DMS79 treated with DMSO at 0.1 percent for 48 hours (cell line): ENCODE measurements around the gene TRIM69.
"Not testable (repeated sequence)": the region's sequence is repeated elsewhere in the genome, so short reads cannot be mapped to it uniquely, and the experiment has no call there.

Experiments used
- DNase-seq: peaks from one replicate; lab custom pipeline; 2025; lab: John Stamatoyannopoulos, UW

TRIM69 gene

DNA sequence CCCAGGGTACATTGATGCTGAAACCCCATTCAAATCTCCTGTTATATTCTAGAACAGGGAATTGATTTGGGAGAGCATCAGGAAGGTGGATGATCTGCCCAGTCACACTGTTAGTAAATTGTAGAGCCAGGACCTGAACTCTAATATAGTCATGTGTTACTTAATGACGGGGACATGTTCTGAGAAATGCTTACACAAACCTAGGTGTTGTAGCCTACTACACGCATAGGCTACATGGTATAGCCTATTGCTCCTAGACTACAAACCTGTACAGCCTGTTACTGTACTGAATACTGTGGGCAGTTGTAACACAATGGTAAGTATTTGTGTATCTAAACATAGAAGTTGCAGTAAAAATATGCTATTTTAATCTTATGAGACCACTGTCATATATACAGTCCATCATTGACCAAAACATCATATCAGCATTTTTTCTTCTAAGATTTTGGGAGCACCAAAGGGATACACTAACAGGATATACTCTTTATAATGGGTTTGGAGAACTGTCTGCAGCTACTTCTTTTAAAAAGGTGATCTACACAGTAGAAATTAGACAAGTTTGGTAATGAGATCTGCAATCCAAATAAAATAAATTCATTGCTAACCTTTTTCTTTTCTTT, 19.2 kb upstream of the TRIM69 start:
- DNase-seq = no peak

DNA sequence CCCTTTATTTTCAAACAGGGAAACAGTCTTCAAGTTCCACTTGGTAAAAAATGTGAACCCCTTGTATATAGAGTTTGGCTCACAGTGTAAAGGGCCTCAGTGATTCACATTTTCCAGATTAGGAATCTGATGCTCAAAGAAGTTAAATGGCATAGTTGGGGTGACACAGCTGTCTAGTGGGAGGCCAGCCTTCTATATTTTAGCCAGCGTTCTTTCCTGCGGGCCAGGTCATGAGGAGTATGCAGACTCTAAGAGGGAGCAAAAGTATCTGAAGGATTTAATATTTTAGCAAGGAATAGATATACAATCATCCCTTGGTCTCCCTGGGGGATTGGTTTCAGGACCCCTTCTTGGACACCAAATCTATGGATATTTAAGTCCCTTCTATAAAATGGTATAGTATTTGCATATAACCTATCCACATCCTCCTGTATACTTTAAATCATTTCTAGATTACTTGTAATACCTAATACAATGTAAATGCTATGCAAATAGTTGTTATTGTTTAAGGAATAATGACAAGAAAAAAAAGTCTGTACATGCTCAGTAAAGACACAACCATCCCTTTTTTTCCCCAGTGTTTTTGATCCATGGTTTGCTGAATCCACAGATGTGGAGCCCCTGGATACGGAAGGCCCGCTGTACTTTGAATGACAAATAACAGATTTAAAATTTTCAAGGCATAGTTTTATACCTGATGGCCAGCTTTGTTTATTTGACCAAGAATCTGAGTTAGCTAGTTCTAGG, 18.0 kb upstream of the TRIM69 start:
- no peak for DNase-seq

DNA sequence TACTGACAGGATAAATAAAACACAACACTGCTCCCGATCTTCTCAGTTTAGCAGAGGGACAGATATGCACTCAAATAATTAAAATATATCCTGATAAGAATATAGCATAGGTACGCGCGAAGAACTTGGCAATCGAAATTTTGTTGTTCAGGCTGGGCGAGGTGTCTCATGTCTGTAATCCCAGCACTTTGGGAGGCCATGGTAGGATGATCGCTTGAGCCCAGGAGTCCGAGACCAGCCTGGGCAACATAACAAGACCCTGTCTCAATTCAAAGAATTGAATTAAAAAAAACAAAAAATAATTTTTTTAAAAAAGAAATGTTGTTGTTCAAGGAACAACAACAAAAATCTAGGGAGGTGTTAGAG, 17.4 kb upstream of the TRIM69 start:
- DNase-seq = no peak

DNA sequence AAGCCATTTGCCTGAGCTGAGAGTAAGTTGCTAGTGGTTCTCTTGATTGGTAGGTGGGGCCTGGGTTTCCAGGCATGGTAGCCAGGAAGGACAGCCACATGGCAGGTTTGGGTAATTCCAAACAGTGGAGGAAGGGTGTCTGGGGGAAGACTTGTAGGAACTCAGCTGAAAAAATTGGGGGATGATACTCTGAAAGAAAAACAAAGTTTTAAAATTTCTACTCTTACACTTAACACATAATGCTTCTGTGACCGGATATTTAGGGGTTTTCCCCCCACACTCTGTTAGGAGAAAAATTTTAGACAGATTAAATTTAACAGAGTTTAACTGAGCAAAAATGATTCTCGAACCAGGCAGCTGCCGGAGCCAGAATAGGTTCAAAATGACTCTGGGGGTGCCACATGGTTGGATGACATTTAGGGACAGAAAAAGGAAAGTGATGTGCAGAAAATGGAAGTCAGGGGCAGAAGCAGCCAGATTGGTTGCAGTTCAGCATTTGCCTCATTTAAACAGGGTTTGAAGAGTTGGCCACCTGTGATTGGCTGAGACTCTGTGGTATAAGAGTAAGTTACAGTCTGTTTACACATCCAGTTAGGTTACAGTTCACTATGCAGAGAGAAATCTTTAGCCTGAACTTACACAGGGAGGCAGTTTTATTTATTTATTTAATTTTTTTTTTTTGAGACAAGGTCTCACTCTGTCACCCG, 16.9 kb upstream of the TRIM69 start:
- DNase-seq = no peak

DNA sequence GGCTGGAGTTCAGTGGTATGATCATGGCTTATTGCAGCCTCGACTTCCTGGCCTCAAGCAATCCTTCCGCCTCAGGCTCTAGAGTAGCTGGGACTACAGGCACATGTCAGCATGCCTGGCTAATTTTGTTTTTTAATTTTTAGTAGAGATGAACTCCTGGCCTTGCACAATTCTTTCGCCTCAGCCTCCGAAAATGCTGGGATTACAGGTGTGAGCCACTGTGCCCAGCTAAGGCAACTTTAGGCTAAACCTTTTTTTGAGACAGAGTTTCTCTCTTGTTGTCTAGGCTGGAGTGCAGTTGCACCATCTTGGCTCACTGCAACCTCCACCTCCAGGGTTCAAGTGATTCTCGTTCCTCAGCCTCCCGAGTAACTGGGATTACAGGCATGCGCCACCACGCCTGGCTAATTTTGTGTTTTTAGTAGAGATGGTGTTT, 16.3 kb upstream of the TRIM69 start:
- DNase-seq = not testable (repeated sequence)

DNA sequence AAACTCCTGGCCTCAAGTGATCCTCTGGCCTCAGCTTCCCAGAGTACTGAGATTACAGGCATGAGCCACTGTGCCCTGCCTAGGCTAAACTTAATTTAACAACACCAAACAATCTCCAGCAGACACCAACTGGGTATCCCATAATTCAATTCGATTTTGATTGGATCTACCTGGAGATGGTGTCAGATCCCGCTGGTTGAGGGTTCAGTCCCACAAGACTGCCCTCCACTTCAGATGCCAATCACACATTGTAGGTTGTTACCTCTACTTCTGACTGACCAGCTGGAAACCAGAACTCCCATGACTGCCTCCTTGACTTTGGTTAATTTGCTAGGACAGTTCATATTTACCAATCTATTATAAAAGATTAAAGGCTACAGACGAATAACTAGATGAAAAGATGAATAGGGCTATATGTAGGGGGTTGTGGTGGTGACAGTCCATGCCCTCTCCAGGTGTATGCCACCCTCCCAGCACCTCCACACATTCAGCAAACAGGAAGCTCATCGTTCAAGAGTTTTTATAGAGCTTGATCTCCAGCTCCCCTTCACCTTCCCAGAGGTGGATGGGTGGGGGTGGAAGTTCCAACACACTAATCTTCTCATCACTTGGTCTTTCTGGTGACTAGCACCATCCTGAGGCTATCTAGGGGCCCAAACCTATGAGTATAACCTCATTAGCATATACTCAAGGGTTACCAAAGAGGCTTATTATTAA, 15.7 kb upstream of the TRIM69 start:
- DNase-seq = no peak

DNA sequence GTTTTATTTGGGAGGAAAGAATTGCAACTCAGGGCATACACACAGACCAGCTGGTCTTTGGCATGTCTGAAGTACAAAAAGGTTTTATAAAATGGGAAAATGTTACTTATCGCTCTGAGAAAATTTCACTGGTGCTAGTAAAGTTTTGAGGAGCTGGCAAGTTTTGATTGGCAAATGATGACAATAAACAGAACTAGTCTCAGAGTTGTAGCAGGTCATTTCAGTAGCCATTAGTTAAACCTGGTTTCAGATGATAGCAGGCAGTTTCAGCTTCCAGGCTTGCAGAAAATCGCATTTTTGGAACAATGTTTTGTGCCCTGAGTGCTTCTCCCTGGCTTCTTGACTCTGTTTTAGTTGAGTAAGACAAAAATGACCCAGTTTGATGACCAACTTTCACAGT, 14.3 kb upstream of the TRIM69 start:
- no peak for DNase-seq

DNA sequence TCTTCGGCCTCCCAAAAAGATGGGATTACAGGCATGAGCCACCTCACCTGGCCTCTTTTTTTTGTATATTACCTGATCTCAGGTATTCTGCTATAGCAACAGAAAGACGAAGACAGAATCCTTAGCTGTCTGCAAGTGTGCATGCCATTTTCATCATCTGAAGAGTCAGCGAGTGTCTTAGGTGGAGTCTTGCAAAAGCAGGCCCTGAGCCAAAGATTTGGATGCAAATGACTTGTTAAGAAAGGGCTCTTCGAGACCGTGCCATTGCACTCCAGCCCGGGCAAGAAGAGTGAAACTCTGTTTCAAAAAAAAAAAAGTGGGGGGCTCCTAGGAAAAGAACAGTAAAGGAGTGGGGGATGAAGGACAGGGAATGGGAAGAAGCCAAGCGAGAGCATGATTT, 10.2 kb upstream of the TRIM69 start:
- no peak for DNase-seq

DNA sequence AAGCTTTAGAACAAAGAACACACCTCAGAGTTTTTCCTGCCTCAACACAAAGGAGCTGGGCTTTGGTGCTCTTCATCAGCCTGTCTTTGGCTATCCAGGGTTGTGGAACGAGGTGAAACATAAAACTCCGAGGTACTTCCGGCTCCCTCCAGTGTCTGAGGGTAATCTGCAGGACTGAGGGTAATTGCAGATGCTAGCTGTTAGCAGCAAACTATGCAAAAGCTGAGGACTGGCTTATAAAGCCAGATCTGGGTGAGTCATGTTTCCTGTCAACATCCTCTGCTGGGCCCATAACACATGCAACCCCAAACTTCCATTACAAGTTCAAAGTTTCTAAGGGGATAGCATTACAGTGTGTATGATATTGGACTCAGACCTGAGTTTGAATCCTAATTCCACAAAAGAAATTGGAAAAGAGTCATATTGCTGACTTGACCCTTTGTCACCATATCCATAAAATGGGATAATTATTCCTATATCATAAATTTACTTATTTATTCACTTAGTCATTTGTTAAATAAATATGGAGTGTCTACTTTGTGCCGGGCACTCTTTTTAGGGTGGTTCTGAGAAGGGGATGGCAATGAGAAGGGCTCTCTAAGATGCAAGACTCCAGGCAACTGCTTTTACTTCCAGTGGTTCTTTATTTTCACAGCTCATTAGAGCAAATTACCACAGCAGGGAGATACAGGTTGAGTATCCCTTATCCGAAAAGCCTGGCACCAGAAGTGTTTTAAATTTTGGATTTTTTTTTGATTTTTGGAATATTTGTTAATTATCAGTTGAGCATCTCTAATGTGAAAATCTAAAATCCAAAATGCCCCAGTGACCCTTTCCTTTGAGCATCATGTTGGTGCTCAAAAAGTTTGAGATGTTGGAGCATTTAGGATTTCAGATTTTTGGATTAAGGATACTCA, 9.5 kb upstream of the TRIM69 start:
- DNase-seq = peak; percentile 27

DNA sequence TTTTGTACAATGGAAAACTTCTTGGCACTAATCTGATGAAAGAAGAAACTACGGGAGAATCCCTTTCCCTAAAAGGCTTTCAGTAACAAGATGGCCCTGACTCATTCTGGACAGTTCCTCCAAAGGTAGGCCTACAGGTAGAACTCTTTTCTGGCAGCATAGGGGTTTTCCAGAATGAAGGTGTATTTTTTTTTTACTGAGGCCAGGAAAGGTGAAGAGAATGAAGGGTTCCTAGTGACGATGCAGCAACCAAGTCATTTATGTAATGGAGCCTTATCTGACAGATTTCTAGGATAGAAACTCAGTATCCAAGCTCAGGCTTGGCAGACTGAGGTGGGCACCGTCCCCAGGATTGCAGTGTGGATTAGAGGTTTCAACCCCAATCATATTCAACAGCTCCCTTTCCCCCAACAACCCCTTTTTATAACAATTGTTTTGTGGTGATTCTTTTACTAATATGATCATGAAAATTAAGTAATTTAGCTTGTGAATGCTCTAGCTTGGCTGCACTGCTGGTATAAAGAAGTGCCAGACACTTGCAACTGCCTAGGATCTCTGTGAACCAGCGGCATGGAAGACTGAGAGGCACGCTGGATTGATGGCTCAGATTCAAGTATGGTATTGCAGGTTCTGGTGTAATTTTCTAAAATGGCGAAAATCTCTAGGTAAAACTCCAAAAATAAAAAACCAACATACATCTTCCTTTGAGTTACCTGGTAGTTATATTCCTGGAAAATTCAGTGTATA, 8.7 kb upstream of the TRIM69 start:
- DNase-seq = no peak

DNA sequence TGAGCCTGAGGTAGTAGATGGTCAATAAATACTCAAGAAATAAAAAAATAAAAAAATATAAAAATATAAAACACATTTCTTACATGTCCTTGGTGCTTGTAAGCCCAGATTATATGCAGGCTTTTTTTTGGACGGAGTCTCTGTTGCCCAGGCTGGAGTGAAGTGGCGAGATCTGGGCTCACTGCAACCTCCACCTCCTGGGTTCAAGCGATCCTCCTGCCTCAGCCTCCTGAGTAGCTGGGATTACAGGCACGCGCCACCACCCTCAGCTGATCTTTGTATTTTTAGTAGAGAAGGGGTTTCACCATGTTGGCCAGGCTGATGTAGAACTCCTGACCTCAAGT, 8.1 kb upstream of the TRIM69 start:
- DNase-seq = not testable (repeated sequence)

DNA sequence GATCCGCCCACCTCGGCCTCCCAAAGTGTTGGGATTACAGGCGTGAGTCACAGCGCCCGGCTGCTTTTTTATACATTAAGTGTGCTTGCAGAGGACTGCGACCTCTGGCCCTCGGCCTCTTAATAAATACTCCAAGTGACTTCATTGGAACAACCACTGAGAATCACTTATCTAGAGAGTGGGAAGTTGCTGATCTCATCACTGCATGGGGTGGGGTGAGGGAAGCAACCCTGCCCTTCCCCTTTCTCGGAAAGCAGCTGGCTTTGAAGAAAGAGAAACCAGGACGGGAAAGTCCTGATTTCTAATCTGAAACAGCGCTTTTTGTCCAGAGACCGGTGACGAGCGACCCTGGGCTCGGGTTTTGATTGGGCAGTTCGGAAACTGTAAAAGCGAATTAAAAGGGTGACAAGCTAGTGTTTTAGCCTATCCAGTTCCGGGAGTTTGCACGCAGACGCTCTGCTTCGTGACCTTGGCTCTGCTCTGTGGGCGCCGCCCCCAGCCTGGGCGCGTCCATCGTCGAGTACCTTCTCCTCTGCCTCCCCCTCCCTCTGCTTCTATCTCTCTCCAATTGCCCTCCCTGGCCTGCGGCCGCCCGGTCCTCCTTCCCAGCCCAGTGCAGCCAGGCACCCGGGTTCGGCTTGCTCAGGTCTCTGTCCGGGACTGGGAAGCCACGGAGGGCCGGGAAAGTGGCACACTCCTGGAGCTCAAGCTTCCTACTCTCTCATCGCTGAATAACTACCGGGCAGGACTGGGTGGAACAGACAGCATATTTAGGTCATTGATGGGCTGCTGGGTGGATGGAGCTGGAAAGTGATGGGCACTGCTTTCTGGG, 7.5 kb upstream of the TRIM69 start:
- DNase-seq = peak; percentile 89

DNA sequence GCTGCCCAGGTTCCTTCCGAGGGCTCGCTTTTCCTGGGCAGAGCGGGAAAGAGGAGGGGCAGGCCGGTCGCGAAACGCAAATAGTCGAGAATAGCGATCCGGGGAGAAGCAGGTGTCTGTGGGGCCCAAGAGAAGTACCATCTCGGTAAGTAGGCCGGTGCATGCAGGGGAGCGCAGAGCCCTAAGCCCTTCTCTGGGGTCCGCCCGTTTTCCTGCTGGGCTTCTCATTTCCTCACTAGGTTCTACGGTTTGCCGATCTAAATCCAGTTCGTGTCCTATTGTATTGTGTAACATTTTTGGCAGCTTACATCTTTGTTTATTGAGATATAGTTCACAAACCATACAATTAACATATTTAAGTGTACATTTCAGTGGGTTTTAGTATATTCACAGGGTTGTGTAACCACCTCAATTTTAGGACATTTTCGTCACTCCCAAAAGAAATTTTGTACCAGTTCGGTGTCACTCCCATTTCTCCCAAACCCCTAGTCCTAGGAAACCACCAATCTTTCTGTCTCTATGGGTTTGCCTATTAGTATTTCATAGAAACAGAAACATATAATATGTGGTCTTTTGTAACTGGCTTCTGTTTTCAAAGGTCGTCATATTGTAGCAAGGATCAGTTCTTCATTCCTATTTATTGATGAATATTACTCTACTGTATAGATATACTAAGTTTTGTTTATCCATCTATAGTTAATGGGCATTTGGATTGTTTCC, 6.8 kb upstream of the TRIM69 start:
- DNase-seq = peak; percentile 45

DNA sequence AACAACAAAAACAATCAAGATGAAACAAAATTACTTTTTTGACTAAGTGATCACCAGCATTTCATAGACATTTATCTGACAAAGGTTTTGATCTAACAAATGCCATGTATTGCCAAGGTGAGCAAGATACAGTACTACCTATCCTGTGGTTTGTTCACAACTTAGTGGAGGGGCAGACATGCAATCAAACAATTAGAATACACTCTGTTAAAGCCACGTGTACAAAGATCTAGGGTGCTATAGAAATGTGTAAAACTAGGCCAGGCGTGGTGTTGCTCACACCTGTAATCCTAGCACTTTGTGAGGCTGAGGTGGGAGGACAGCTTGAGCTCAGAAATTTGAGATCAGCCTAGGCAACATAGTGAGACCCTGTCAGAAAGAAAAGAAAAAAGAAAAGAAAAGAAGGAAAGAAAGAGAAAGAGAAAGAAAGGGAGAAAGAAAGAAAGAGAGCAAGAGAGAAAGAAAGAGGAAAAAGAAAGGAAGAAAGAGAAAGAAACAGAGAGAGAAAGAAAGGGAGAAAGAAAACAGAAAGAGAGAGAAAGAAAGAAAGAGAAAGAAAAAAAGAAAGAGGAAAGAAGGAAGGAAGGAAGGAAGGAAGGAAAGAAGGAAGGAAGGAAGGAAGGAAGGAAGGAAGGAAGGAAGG, 1.4 kb upstream of the TRIM69 start:
- DNase-seq = no peak

DNA sequence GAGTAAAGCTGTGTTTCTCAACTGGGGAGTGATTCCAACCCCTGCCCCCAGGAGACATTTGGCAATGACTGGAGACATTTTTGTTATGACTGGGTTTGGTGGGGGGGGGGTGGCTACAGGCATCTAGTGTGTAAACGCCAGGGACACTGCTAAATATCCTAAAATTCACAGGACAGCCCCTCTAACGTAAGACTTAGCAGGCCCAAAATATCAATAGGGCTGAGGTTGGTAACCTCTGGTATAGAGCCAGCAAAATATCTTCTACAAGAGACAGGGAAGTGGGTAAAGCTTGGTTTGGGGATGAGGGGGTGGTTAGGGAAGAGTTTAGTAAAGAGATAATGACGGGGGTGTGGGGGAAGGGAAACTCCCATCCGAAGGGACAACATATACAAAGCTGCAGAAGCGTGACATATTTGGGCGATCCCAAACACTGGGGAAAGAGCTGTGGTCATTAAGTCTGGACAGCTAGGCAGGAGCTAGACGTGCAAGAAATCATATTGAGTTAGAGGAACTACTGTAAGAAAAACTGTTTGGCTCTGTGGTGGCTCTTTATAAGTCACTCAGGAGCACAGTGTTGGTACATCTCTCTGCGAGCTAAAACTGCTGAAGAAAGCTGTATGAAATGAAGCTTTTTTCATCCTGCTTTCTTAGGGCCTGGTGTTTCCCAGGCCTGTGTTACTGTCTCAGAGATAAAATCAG, 697 bp upstream of the TRIM69 start:
- DNase-seq = no peak

DNA sequence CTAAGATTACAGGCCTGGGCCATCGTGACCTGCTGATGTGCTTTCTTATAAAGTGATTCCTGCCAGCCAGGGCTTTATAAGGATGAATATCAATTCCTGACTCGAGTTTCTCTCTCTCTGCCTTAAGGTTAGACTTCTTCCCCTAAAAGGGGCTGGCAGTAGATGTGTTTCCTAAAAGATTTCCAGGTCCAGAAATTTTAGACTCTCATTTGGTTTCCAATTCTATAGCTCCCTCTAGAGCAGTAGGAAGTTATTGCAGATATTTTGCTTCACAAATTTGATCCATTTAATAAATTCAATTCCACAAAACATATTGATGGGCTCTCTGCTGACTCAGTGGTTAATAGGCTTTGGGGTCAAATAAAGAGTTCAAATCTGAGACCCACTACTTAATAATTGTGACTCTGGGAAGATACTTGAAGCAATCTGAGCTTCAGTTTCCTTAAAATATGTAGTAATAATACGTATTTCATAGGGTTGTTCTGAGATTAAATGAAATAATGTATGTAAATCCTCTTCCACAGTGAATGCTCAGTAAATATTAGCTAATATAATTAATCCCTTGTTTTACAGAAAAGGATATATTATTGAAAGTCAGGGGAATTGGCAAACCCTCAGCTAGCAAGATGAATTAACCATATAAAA, 2.1 kb downstream of the TRIM69 start:
- peak; percentile 1 for DNase-seq

DNA sequence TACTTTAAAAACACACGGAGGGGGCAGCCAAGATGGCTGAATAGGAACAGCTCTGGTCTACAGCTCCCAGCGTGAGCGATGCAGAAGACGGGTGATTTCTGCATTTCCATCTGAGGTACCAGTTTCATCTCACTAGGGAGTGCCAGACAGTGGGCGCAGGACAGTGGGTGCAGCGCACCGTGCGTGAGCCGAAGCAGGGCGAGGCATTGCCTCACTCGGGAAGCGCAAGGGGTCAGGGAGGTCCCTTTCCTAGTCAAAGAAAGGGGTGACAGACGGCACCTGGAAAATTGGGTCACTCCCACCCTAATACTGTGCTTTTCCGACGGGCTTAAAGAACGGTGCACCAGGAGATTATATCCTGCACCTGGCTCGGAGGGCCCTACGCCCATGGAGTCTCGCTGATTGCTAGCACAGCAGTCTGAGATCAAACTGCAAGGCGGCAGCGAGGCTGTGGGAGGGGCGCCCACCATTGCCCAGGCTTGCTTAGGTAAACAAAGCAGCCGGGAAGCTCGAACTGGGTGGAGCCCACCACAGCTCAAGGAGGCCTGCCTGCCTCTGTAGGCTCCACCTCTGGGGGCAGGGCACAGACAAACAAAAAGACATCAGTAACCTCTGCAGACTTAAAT, 3.0 kb downstream of the TRIM69 start:
- DNase-seq = not testable (repeated sequence)
